ENCODE results near the gene FNDC8. TPM values are rescaled to one million over a fixed set of nuclear protein-coding genes. Genes with fewer than 3 reads are reported as not detected.
A peak's percentile ranks its signal among the peaks of the same experiment; 100 is the strongest.

Gene FNDC8
- total RNA-seq, 3 donors from 2014 or later = not detected

GRCh38 chr17:35083071-35083470 is 38.3 kb upstream of the FNDC8 start:
- no peak for DNase-seq (ENCODE audit: low spot score in 2 of 2)
- H3K27ac ChIP-seq = no peak overlapping the region
- intact Hi-C loops (cut with DNase I; ENCODE audit: low total_unique reads) = no loop called here
- no peak for TF ChIP-seq POLR2AphosphoS5 (IDR thresholded peaks at IDR 0.05)
- TF ChIP-seq CTCF (IDR thresholded peaks at IDR 0.05) = no peak
- no peak for TF ChIP-seq POLR2A (IDR thresholded peaks at IDR 0.05)
- H3K9me3 ChIP-seq = no peaks in the 10 kb centered on the region
- H3K36me3 ChIP-seq = no peaks in the 10 kb centered on the region
- no peaks in the 10 kb centered on the region for H3K27me3 ChIP-seq
- no peaks in the 10 kb centered on the region for H3K4me1 ChIP-seq
- no peak overlapping the region for H3K4me3 ChIP-seq

- intact Hi-C loops (cut with DNase I; ENCODE audit: low total_unique reads) = no loop called here
Measured at GRCh38 chr17:35084987-35085386, 36.4 kb upstream of the FNDC8 start.

GRCh38 chr17:35086164-35086563 is 35.3 kb upstream of the FNDC8 start:
- DNase-seq (ENCODE audit: low spot score in 2 of 2) = no peak
- Histone ChIP-seq H3K4me1 (no peaks in the 10 kb centered on the region), H3K27ac (peak overlapping the region in 1 of 2 donors; percentile 92), H3K9me3 (no peaks in the 10 kb centered on the region), H3K4me3 (no peak overlapping the region), H3K27me3 (no peaks in the 10 kb centered on the region), H3K36me3 (no peaks in the 10 kb centered on the region)
- intact Hi-C loops (cut with DNase I; ENCODE audit: low total_unique reads) = no loop called here
- TF ChIP-seq CTCF (IDR thresholded peaks at IDR 0.05) = no peak
- no peak for TF ChIP-seq POLR2A (IDR thresholded peaks at IDR 0.05)

More at GRCh38 chr17:35084987-35085386, 36.4 kb upstream of the FNDC8 start:
- TF ChIP-seq POLR2AphosphoS5 (IDR thresholded peaks at IDR 0.05) (no peak), POLR2A (IDR thresholded peaks at IDR 0.05) (no peak), CTCF (IDR thresholded peaks at IDR 0.05) (no peak)
- Histone ChIP-seq H3K4me3 (no peak overlapping the region), H3K27ac (no peak overlapping the region), H3K4me1 (no peaks in the 10 kb centered on the region), H3K9me3 (no peaks in the 10 kb centered on the region), H3K36me3 (no peaks in the 10 kb centered on the region), H3K27me3 (no peaks in the 10 kb centered on the region)
- no peak for DNase-seq (ENCODE audit: low spot score in 2 of 2)

GRCh38 chr17:35086931-35087573 is 34.4 kb upstream of the FNDC8 start:
- Histone ChIP-seq H3K27me3 (no peaks in the 10 kb centered on the region), H3K36me3 (no peaks in the 10 kb centered on the region), H3K4me1 (no peaks in the 10 kb centered on the region), H3K27ac (peak overlapping the region; percentile 24 to 92), H3K9me3 (no peaks in the 10 kb centered on the region), H3K4me3 (no peak overlapping the region)
- no peak for DNase-seq (ENCODE audit: low spot score in 2 of 2)
- intact Hi-C loops (cut with DNase I; ENCODE audit: low total_unique reads) = no loop called here
- no peak for TF ChIP-seq CTCF (IDR thresholded peaks at IDR 0.05)
- TF ChIP-seq POLR2AphosphoS5 (IDR thresholded peaks at IDR 0.05) = no peak
- no peak for TF ChIP-seq POLR2A (IDR thresholded peaks at IDR 0.05)

- DNase-seq (ENCODE audit: low spot score in 2 of 2) = no peak
- Histone ChIP-seq H3K9me3 (no peaks in the 10 kb centered on the region), H3K27me3 (no peaks in the 10 kb centered on the region), H3K4me3 (peak overlapping the region; percentile 78 to 93 (median 80)), H3K4me1 (no peaks in the 10 kb centered on the region), H3K27ac (peak overlapping the region; percentile 92 to 94), H3K36me3 (no peaks in the 10 kb centered on the region)
- TF ChIP-seq POLR2AphosphoS5 (IDR thresholded peaks at IDR 0.05) (no peak), POLR2A (IDR thresholded peaks at IDR 0.05) (no peak), CTCF (IDR thresholded peaks at IDR 0.05) (no peak)
- intact Hi-C loops (cut with DNase I; ENCODE audit: low total_unique reads) = no loop called here
Measured at GRCh38 chr17:35087731-35088355, 33.6 kb upstream of the FNDC8 start.
